Heart left ventricle (tissue), 13 donors: ENCODE results near the gene APMAP.

Source experiments
- CTCF ChIP-seq, 12 donors: fragments of 200-600 bp; sonication (generic) in 4 of 12; IDR thresholded peaks; one replicate each; pipeline versions ENCODE4 v1.5.0 to v1.8.0; 2018 to 2022; ENCODE audit warnings: antibody characterized with exemption in 12 of 12, mild to moderate bottlenecking in 5 of 12
- POLR2A ChIP-seq, 2 donors: fragments of 450-650 bp; IDR thresholded peaks; one replicate each; pipeline ENCODE4 v1.6.1; 2017; ENCODE audit warnings: antibody characterized with exemption in 2 of 2, mild to moderate bottlenecking in 2 of 2, moderate library complexity in 2 of 2
- donor health status: ischemic (EF 13 %, LVEDD 7.1; RV severe dilation, severe dysfunction).
- donor health status: DM: no; HTN: yes; CAD: no.
- donor health status: DM: no; HTN: no; CAD: no.
- donor health status: ischemic (EF 25% LVEDD 6.9; RV normal size, moderate dysfunction).
- donor health status: ischemic (EF 25% LVEDD 5.7; RV mildly dilated, moderate dysfunction).
- donor health status: ischemic (EF 35%, LVEDD 5.7; RV mildly dilated, moderate dysfunction).
- donor health status: nonischemic (EF 11% LVEDD 7.7; RV severe dilation, severe dysfunction).
- donor health status: DM: yes; HTN: yes; CAD: no.
- donor health status: PGD.
- donor health status: ischemic (EF 29% LVEDD 5.4; RV normal size, mild dysfunction).
- donor health status: nonischemic (EF 23%, LVEDD 6.1; RV moderate dilation, normal function).

DNA sequence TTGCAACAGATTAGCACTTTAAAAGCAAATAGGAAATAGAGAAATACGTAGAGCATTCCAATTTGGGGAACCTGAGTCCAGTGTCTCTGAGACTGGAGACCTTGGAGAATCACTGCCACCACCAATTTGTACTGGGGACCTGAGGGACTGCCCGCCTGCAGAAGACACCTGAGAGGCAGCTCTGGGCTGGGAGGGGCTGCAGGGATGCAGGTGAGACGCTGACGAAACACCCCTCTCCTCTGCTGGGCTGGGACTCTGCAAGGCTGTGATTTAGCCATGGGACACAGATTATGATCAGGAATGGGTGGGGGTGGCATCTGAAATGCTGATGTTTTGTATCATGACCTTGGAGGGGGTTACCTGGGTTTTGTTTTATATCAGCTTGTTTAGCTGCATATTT, 7.0 kb upstream of the APMAP start:
- TF ChIP-seq CTCF (IDR thresholded peaks at IDR 0.05): no peak
- TF ChIP-seq POLR2A (IDR thresholded peaks at IDR 0.05): no peak
